Stimulated activated CD8-positive, alpha-beta memory T cell treated with anti-CD3 and anti-CD28 coated beads, Interleukin-7, amount 100 ng/mL, for 24 hours (primary cell): ENCODE data around the gene PPP1CB.
"Not testable (repeated sequence)": the region's sequence is repeated elsewhere in the genome, so short reads cannot be mapped to it uniquely, and the experiment has no call there.

Source experiments
- DNase-seq: peaks from one replicate; pipeline ENCODE4 v3.0.0-alpha.2; 2020; ENCODE audit warnings: low read depth

PPP1CB gene

GRCh38 chr2:28778392-28778791 lies 26.8 kb downstream of the PPP1CB start:
- DNase-seq = no peak

- no peak for DNase-seq
Measured at GRCh38 chr2:28779001-28779400, 27.4 kb downstream of the PPP1CB start.

- DNase-seq = no peak
Measured at GRCh38 chr2:28780496-28780895, 28.9 kb downstream of the PPP1CB start.

GRCh38 chr2:28782423-28782822 lies 30.8 kb downstream of the PPP1CB start:
- no peak for DNase-seq

GRCh38 chr2:28784570-28784969 lies 32.9 kb downstream of the PPP1CB start:
- DNase-seq = not testable (repeated sequence)

- DNase-seq = no peak
Measured at GRCh38 chr2:28796620-28797019, 45.0 kb downstream of the PPP1CB start.

- DNase-seq = no peak
Measured at GRCh38 chr2:28801726-28802125, 50.1 kb downstream of the PPP1CB start.

GRCh38 chr2:28802975-28803429 lies 51.4 kb downstream of the PPP1CB start:
- no peak for DNase-seq

- no peak for DNase-seq
Measured at GRCh38 chr2:28809927-28810326, 58.3 kb downstream of the PPP1CB start.

GRCh38 chr2:28810384-28811285 lies 59.0 kb downstream of the PPP1CB start, which contains the start of gene SPDYA:
TSS of gene SPDYA (plus strand) at chr2:28810834. CDS start at chr2:28816015, 5,181 bp downstream.
- peak; percentile 62 for DNase-seq

GRCh38 chr2:28818053-28818452 lies 66.4 kb downstream of the PPP1CB start:
- DNase-seq = no peak

- DNase-seq = no peak
Measured at GRCh38 chr2:28821295-28821958, 69.8 kb downstream of the PPP1CB start.

- DNase-seq = no peak
Measured at GRCh38 chr2:28822036-28822435, 70.4 kb downstream of the PPP1CB start.

GRCh38 chr2:28824207-28824606 lies 72.6 kb downstream of the PPP1CB start:
- no peak for DNase-seq

GRCh38 chr2:28824870-28825269 lies 73.2 kb downstream of the PPP1CB start:
- no peak for DNase-seq

GRCh38 chr2:28828382-28828781 lies 76.8 kb downstream of the PPP1CB start:
- no peak for DNase-seq

- no peak for DNase-seq
Measured at GRCh38 chr2:28833740-28834470, 82.3 kb downstream of the PPP1CB start.

- DNase-seq = no peak
Measured at GRCh38 chr2:28835781-28836180, 84.2 kb downstream of the PPP1CB start.

GRCh38 chr2:28838971-28839370 lies 87.3 kb downstream of the PPP1CB start:
- DNase-seq = no peak

- DNase-seq = no peak
Measured at GRCh38 chr2:28842042-28842441, 90.4 kb downstream of the PPP1CB start.
